ENCODE data around the gene MYO10. TPM values are rescaled to one million over a fixed set of nuclear protein-coding genes. Genes with fewer than 3 reads are reported as not detected.
"Not testable (repeated sequence)": the region's sequence is repeated elsewhere in the genome, so short reads cannot be mapped to it uniquely, and the experiment has no call there.

MYO10 gene
- total RNA-seq, 1 donor from 2014 or later: 7.1 TPM

DNA sequence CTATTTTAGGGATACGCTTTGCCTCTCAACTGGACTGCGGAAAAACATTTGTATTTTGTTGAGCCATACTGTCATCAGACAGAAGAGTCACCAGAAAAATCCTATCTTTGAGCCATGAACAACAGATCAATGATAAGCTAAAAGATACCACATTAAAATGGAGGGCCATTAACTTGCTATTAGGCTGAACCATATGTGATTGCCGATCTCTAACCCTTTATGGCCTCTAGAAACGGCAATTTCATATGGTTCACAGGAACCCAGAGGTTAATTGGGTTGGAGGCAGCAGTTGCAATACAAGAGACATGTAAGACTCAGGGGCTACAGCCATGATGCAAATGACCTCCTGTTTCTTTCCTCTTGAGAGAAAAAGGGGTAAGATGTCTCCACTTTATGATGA lies 69.8 kb downstream of the MYO10 start:
- ATAC-seq (no peak), DNase-seq (ENCODE audit: low spot score) (no peak)

DNA sequence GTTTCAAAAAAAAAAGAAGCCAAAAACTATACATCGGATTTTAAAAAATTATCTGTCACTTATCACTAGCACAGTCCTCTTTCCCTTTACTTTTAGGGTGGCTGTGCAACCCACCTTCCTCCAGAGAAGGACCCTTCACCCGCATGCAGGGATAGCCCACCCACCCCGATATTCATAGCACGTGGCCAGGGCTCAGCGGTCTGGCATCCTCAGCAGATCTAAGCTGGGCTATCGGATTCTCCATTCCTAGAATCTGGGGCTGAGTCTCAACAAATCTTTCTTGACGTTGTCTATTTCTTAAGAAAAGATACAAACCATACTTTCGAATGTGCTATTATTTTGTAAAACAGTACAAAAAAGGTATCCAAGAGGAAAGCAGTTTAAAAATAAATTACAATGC lies 70.9 kb downstream of the MYO10 start:
- no peak for DNase-seq (ENCODE audit: low spot score)
- no peak for ATAC-seq

DNA sequence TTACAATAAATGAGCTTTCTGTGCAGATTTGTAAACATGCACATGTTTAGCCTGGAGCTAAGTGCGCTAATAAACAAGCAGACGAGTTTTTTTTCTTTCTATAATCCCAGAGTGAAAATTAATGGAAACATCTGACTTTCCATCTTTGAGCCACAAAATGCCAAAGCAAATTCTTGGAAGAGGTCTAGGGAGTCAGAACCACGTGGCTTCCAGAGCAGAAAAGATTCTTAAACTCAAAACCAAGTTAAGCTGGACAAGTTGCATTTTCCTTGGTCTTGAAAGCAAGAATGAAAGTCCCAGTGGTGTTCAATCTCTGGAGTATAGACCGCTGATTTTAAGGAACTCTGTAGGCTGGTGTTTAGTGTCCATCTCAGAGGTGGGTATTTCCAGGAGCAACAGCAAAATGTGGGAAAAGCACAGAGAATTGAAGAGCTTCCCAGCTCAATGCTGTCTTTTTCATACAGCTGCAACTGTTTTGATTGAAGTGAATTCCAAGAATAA lies 71.4 kb downstream of the MYO10 start:
- ATAC-seq: no peak
- no peak for DNase-seq (ENCODE audit: low spot score)

DNA sequence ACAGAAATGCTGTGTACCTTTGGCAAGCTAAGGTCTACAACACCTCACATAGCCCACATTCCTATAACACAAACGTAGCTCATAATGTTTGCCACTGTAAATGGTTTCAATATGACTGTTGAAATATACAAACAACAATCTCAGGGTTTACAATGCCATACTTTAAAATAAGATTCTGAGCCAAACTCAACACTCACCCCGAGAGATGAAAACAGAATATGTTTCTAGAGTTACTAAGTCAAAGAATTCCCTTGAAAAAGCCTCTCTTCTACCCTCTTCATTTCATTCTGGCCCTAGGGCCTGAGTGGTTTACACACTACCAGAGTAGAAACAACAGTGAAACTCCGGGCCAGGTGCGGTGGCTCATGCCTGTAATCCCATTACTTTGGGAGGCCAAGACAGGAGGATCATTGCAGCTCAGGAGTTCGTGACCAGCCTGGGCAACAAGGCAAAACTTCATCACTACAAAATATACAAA lies 72.6 kb downstream of the MYO10 start:
- DNase-seq (ENCODE audit: low spot score) (no peak), ATAC-seq (no peak)

DNA sequence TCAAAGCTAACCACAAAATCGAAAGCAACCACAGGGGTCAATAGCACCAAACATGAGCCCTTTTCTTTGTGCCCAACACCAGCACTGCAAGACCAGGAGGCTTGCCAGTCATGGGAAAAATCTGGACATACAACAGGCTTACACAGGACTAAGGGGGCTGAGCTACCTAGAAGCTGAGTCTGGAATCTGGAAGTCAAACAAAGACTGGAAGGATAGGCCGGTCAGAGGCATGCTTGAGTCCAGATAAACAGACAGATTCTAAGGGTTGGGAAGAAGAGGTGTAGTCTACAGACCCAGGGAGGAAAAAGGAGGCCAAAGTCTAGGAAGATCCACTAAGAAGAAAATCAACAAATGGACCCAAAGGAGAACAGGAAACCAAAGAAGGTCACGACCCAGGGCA lies 73.3 kb downstream of the MYO10 start:
- DNase-seq (ENCODE audit: low spot score): no peak
- no peak for ATAC-seq

DNA sequence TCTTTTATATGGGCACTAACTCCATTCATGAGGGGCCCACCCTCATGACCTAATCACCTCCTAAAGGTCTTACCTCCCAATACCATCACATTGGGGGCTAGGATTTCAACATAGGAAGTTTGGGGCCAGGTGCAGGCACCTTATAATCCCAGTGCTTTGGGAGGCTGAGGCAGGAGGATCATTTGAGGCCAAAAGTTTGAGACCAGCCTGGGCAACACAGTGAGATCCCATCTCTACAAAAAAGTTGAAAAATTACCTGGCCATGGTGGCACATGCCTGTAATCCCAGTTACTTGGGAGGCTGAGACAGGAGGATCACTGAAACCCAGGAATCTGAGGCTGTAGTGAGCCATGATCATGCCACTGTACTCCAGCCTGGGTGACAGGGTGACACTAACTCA lies 76.7 kb downstream of the MYO10 start:
- ATAC-seq (no peak), DNase-seq (ENCODE audit: low spot score) (no peak)

DNA sequence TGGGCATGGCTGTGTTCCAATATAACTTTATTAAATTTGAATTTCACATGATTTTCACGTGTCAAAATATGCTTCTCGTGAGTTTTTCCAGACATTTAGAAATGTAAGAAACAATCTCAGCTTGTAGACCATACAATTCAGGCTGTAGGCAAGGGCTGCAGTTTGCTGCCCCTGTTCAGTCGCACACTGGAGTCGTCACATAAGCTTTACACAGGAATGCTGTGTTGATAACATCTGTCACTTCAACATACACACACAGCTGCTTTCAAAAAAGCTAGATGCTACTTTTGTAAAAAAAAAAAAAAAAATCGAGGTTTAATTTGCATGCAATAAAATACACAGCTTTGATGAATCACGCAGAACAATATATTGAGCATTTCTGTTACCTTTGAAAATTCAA lies 77.9 kb downstream of the MYO10 start:
- ATAC-seq (no peak), DNase-seq (ENCODE audit: low spot score) (no peak)

DNA sequence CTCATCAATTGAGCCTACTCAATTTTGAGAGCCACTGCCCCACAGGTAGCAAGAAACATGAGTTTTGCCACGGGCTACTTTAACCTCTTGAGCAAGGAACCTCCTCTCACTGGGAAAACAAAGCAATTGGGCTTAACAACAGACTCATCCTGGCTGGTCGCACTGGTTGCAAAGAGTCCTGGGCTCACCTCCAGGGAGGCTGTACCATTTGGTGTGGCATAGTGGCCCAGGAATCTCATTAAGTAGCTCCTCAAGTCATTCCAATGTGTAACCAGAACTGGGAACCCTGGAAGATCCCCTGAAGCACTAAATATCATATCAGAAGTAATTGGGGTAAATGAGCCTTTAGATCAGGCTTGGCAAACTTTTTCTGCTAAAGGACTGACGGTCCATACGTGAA lies 78.5 kb downstream of the MYO10 start:
- no peak for ATAC-seq
- no peak for DNase-seq (ENCODE audit: low spot score)

DNA sequence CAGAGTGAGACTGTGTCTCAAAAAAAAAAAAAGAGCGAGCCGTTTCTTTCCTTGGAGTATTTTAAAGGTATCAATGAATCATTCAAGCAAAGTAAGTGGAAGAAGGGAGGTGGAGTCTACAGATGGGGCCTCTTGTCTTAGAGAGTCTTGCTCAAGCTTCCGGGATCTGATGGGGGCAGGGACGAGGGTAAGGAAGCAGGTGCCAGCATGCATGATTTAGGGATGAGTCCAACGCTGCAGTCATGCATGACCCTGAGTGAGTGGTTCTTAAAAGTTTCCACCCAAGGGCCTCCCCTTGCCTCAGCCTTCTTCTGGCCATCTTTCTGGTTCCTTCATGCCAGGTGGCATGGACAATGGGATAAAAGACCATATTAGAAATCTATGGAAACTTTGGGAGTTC lies 79.6 kb downstream of the MYO10 start:
- DNase-seq (ENCODE audit: low spot score): no peak
- no peak for ATAC-seq

DNA sequence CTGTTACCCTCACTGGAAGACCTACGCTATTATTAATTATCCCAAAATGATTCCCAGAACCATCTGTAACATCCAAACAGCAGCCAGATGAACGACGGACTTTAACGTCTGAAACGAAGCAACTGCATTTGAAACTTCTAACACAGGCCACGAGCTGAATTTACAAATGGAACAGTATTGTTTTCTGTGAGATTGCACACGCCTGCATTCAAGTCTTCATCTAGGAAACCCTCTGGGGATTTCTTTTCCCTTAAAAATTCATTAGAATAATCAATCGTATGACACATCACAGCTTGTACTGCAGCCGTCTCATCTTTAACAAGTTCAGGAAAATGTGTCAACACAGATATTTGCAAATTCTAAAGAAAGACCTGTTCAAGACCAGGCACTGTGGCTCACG lies 80.2 kb downstream of the MYO10 start:
- DNase-seq (ENCODE audit: low spot score): no peak
- ATAC-seq: no peak

DNA sequence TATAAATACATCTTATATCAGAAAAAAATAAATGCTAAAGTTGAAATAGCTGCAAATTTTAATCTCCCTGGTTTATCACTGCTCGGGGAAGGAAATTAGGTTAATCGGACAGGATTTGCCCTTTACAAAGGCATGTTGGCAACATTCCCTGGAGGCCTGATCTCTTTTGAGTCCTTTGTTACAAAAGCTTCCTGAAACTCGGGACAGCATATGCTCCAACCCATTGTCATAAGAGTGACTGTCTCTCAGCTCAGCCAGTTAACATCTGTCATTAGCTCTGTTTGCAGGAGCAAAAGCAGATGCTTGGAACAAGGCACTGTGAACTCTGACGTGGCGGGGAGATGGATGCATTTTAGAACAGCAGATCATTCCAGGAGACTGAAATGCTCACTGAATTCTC lies 80.6 kb downstream of the MYO10 start:
- no peak for DNase-seq (ENCODE audit: low spot score)
- ATAC-seq: peak; percentile 56

DNA sequence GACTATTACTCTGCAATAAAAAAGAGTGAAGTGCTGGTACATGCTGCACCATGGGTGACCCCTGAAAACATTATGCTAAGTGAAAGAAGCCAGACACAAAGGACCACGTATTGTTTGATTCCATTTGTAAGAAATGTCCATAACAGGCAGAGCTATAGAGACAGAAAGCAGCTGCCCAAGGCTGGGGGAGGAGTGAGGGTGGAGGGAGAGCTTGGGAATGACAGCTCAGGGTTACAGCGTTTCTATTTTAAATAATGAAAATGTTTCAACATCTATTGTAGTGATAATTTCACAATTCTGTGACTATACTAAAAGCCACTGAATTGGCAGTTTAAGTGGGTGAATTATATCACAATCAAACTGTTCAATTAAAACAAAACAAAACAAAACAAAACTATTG lies 81.7 kb downstream of the MYO10 start:
- no peak for DNase-seq (ENCODE audit: low spot score)
- no peak for ATAC-seq

DNA sequence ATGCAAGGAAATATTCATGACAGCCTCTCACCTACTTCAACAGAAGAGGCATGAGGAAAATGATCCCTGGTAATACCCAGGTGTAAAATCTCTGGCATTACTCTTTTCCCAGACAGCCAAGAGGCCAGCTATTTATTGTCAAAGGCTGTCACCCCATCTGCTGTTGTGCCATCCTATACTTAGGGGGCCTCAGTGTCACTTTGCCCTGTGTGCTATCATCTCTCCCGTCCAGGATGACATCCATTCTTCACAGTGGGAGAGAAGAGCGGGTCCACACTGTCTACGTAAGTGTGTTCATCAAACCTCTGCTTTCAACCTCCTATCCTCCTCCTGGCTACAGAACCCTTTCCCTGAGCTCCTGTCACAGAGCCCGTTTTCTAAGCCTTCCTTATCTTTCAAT lies 82.6 kb downstream of the MYO10 start:
- ATAC-seq: no peak
- DNase-seq (ENCODE audit: low spot score): no peak

DNA sequence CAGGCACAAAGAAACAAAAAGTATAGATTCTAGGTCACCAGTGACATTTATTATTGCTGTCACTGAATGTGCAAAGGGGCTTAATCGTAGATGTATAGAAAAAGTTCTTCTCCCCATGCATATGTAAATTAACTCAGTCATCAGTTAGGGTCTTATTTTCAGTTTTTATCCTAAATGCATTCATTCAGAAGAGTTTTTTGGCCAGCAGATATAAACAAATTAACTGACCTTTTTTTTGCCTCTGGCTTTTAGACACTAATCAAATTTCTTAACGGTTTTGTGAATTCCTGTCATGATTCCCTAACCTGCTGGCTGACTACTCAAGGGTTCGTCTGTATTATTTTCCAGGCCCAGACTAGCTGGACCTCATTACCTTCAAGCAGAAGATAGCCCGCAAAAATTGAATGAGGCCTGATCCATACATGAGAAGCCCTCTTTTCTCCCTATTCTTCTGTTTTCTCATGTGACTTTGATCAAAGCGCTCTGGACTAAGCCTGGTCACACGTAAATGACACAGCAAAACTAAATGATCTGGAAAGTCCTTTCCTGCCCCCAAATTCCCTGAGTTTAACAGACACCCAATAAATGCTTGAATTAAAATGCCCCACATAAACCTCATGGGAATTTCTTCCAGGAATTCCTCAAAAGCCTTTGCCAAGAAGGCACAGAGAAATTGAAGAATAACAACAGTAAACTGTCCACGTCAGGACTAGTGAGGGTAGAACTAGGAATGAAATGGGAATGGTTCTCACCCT lies 83.7 kb downstream of the MYO10 start:
- no peak for ATAC-seq
- DNase-seq (ENCODE audit: low spot score): no peak

DNA sequence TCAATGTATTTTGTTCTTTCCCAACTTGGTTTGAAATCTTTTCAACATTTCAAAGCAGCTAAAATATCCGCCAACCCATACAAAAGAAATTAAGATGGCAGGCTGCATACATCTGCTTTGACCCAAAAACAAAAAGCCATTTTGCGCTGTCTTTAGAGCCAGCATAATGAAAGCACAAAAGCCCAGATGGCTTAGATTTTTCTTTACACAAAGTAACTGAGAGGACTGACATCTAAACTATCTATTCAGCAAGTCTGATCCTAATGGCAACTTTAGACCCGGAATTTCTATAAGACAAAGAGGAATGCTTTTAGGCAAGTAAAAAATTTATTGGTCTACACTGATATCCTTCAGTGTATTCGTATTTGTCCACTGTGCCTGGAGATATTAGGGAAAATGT lies 86.3 kb downstream of the MYO10 start:
- DNase-seq (ENCODE audit: low spot score) (no peak), ATAC-seq (no peak)

DNA sequence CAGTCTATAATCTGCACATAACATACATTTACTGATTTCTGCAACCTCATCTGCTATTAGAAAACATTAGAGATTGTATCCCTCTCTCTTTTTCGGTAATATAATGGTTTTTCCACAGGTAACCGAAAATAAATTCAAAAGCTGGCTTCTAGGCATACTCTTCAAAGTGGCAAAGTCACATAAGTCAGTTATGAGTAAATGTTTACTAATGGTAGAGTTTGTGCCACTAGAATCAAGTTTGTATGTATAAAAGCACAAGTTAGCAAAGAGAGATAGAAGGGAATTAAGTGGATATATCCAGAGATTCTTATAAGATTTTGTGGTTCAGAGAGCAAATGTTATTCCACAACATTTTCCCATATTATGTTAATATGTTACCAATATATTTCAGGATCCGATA lies 86.9 kb downstream of the MYO10 start:
- DNase-seq (ENCODE audit: low spot score): no peak
- ATAC-seq: no peak

DNA sequence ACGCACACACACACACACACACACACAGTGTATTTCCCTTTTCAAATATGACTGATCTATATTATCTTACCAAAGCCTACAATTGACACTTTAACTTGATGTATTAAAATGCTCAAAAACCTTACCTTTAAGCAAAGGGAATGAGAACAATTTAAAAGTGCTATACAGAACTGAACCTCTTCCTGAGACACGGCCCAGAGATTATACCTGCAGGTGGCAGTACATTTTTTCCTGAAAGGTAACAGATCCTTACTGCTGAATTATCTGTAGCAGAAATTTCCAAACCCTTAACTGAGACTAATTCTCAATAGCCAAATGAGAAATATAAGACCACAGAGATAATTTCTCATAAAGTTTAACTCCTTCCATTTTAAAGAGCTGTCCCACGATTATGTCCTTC lies 91.1 kb downstream of the MYO10 start:
- ATAC-seq (no peak), DNase-seq (ENCODE audit: low spot score) (no peak)

DNA sequence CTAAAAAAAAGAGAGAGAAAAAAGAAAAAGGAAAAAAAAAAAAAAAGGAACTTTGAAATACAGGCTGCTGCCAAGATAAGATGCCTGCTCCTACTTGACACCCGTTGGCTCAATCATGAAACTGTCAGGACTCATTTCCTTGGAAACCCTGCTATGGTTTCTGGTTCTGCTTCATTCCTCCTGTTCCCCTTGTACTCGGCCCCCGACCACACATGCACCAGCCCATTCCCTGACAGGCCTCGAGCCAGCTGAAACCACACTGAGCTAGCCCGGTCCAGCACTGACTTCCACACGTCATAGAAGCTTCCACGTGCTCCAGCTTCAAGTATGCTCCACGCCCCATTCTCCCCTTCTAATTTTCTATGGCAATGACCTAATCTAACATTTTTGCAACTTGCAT lies 93.2 kb downstream of the MYO10 start:
- no peak for ATAC-seq
- no peak for DNase-seq (ENCODE audit: low spot score)

DNA sequence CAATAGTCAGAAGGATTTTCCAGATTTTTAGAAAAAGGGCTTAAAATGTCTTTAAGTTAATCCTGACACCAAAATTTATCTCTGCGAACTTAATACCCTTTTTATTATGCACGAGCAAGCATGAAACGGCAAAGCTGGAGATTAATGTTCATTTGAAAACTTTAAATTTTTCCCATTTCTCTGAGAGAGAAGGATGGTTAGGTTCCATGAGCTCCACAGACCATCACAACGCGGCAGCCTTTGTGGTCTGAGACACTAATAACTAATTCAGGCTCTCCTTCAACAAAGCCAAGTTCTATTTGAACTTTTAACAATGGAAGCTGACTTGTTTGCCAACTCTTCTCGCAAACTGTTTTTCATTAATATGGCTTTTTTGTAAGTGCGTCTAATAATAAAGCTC lies 94.7 kb downstream of the MYO10 start:
- no peak for DNase-seq (ENCODE audit: low spot score)
- no peak for ATAC-seq

DNA sequence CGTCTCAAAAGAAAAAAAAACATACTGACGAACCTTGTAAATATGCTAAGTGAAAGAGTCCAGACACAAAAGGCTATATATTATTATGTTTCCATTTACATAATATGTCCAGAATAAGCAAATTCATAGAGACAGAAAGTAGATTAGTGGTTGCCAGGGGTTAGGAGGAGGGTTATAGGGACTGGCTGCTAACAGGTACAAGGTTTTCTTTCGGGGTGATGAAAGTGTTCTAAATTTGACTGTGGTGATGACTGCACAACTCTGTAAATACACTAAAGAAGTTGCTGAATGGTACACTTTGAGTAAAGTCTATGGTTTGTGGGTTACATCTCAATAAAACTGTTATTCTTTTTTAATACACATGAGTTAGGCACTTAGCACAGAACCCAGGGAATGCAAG lies 98.8 kb downstream of the MYO10 start:
- DNase-seq (ENCODE audit: low spot score) (no peak), ATAC-seq (no peak)

DNA sequence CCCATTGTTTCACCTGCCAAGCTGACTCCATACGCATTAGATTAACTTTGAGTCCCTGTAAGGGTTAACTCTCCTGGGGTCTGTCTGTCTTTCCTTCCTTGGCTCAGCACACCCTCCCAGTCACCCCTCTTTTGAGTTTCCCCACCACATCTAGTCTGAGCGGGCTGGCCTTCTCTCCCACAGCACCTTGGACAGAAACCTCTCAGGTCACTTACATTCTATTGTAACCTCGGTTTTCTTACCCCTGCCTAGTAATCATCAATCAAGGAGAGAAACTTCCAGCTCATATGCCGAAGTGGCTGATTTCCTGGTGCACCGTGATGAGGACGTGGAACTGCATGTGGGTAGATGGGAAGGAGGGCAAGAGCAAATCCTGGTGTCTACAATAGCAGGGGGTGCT lies 102.1 kb downstream of the MYO10 start:
- no peak for DNase-seq (ENCODE audit: low spot score)
- no peak for ATAC-seq

DNA sequence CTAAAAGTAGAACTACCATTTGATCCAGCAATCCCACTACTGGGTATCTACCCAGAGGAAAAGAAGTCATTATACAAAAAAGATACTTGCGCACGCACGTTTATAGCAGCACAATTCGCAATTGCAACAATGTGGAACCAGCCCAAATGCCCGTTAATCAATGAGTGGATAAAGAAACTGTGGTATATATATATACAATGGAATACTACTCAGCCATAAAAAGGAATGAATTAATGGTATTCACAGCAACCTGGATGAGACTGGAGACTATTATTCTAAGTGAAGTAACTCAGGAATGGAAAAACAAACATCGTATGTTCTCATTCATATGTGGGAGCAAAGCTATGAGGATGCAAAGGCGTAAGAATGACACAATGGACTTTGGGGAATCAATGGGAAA lies 104.8 kb downstream of the MYO10 start:
- DNase-seq (ENCODE audit: low spot score); ATAC-seq: not testable (repeated sequence)

DNA sequence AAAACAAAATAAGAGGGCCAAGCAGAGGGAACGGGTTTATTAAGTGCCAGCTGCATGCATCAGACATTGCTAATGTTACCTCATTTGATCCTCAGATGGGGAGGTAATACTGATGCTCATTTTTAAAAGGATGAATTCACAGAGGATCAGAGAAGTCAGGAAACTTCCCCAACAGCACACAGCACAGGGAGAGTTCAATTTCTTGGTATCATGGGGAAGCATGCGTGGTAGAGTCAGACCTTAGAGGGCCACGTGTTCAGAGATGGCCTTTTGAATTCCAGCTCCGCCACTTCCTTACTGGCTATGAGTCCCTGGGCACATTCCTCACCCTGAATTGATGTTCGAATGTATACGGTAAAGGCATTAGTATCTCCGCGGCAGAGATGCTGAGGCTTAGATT lies 108.3 kb downstream of the MYO10 start:
- ATAC-seq: no peak
- no peak for DNase-seq (ENCODE audit: low spot score)
